Purkinje cell (primary cell): Measurements from ENCODE around the gene SPTBN4. TPM values are rescaled to one million over a fixed set of nuclear protein-coding genes. Genes with fewer than 3 reads are reported as not detected.

ENCODE experiments used
- polyA plus RNA-seq: library from polyadenylated mRNA; unstranded; fragments of >200 nt; fragmentation: Nextera tagmentation; gene quantifications from 2 replicates; pipeline ENCODE4 v1.2.1, GENCODE V29; 2014

SPTBN4 gene
- polyA plus RNA-seq: 3.2 and 3.4 TPM in 2 replicates

DNA sequence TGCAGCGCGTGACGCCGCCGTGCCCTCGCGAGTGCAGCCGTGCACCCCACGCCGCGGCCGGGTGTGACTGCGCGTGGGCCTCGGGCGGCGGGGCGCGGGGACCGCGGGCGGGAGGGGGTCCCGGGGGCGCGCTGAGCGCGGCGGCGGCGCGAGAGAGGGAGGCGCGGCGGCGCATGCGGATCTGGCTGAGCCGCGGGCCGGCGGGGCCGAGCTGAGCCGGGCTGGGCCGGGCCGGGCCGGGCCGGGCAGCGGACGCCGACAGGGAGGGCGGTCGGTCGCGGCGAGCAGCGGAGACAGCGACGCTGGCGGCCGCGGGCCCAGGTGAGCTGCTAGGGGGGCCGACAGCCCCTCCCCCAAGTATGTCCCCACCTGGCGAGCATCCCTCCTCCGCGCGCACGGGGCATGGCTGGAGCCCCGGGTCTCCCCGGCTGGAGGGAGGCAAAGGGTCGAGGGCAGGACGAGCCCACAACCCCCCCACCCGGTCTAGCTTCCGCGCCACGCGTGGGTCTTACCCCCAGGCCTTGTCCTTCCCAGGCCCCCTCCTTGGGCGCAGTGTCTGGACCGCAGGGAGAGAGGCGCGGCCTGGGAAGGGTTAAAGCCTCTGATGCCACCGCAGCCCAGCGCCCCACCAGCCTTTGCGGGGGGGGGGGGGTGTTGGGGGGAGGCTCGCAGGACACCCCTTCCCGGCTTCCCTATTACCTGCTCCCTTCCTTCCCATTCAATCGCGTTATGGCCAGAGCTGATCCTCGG, at the start of gene SPTBN4:
Gene SPTBN4, plus strand, starts transcription at position 17 of the 750 bp plus-strand sequence. CDS start 5,621 bp downstream, outside the sequence.

GRCh38 chr19:40425450-40426287, 41.1 kb upstream of the SPTBN4 start, which contains the start of gene SERTAD1:
Gene SERTAD1 (minus strand): TSS chr19:40425992. CDS start chr19:40423546, 2,446 bp downstream.

DNA sequence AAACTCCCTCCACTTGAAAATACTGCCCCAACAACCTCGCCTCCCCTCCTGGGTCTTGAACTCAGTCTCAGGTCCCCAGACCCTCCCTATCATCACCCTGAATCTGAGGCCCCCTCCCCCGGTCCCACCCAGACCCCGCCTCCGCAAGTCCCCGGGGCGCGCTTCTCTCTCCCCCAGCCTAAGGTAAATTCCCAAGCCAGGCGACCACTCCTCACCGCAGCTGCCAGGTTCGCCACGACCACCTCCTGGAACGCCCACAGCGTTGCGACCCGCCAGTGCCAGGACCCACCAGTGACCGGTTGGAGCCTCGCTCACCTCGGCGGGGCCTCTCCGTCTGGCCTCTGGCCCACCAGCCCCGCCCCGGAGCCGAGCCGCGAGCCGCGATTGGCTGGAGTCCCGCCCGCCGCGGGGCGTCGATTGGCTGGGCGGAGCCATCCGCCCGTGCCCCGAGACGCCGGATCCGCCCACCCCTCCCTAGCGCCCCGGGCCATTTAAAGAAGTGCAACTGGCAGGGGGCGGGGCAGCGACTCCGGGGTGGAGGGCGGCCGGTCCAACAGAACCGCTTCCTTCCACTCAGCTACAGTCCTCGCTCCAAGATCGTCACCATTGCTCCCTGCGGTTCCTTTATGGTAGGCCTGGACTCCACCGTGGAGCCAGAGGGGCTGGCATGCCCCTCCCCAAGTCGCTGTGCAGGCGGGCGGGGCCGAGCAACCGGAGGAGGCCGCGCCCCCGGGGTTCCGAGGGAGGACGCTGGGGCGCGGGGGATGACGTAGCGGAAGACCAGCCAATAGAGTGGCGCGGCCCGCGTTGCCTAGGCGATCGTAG, 22.6 kb upstream of the SPTBN4 start, which contains the start of gene SERTAD3:
Gene SERTAD3, minus strand, starts transcription at position 336 of the 825 bp plus-strand sequence. CDS start 2,255 bp downstream, outside the sequence.

GRCh38 chr19:40465557-40466218, 1.1 kb upstream of the SPTBN4 start, which contains the start of gene BLVRB:
Gene BLVRB (minus strand): TSS chr19:40465745. CDS start chr19:40465688, 57 bp downstream.

DNA sequence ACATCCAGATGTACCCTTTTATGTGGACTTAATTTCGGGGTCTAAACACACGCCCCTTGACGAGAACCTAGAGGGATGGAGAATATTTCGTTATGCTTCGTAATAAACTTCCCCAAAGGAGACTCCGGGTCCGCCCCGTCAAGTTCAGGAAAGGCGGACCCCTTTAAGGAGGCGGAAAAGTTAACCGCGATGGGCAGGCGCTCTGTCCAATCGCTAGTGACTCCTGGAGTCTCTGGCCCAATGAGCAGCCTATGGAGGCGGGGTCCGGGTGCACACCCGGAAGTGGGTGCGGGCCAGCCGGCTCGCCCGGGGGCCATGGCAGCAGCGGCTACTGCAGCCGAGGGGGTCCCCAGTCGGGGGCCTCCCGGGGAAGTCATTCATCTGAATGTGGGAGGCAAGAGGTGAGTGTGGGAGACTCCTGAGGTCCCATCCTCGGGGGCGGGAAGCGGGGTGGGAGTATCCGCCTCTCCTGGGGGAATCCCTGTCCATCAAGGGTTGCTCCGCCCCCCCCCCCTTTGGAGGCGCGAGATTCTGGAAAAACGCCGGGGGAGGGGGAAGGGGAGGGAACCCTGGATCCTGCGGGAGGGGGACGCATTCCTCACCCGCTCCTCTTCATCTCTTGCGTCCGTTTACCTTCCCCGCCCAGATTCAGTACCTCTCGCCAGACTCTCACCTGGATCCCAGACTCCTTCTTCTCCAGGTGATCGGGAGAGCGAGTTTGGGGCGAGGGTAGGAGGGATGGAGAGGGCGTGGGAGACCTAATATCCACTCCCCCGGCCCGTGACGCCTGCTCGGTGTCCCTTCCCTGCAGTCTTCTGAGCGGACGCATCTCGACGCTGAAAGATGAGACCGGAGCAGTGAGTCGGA, 110.0 kb downstream of the SPTBN4 start, which contains the start of gene SHKBP1:
Gene SHKBP1, plus strand, starts transcription at position 289 of the 867 bp plus-strand sequence. Its CDS starts 27 bp downstream, at position 316.

GRCh38 chr19:40601134-40601974, 134.6 kb downstream of the SPTBN4 start, which contains the start of gene LTBP4:
Gene LTBP4 (plus strand): TSS chr19:40601369. CDS start chr19:40601388, 19 bp downstream.

Other genes starting within 250 kb of the SPTBN4 start
- 1.6 and 14.9 TPM in 2 replicates for gene TTC9B, start 248.6 kb upstream of the SPTBN4 start, polyA plus RNA-seq
- 0.73 TPM in 1 of 2 replicates, not detected in the other for gene CCNP, start 240.3 kb upstream of the SPTBN4 start, polyA plus RNA-seq
- gene AKT2, start 181.7 kb upstream of the SPTBN4 start, polyA plus RNA-seq: 1.6 and 2.2 TPM in 2 replicates
- gene C19orf47, start 118.6 kb upstream of the SPTBN4 start, polyA plus RNA-seq: 1.8 and 5.8 TPM in 2 replicates
- 22.3 and 41.9 TPM in 2 replicates for gene PLD3, start 118.3 kb upstream of the SPTBN4 start, polyA plus RNA-seq
- 1.0 TPM in 1 of 2 replicates, not detected in the other for gene HIPK4, start 76.8 kb upstream of the SPTBN4 start, polyA plus RNA-seq
- not detected in 2 replicates for gene PRX, start 53.6 kb upstream of the SPTBN4 start, polyA plus RNA-seq
- 0.52 and 2.1 TPM in 2 replicates for gene SERTAD1, start 41.0 kb upstream of the SPTBN4 start, polyA plus RNA-seq
- 0.43 and 2.0 TPM in 2 replicates for gene SERTAD3, start 22.7 kb upstream of the SPTBN4 start, polyA plus RNA-seq
- gene BLVRB, start 1.3 kb upstream of the SPTBN4 start, polyA plus RNA-seq: 39.0 and 55.0 TPM in 2 replicates
- gene SHKBP1, start 109.9 kb downstream of the SPTBN4 start, polyA plus RNA-seq: 3.2 and 11.4 TPM in 2 replicates
- 1.8 and 2.0 TPM in 2 replicates for gene LTBP4, start 134.4 kb downstream of the SPTBN4 start, polyA plus RNA-seq
- 0.48 and 2.6 TPM in 2 replicates for gene NUMBL, start 223.7 kb downstream of the SPTBN4 start, polyA plus RNA-seq
- not detected in 2 replicates for gene COQ8B, start 249.9 kb downstream of the SPTBN4 start, polyA plus RNA-seq